HS-27A (cell line): Measurements from ENCODE around the gene FOXP1.
A peak's percentile ranks its signal among the peaks of the same experiment; 100 is the strongest.

ENCODE experiments used
- DNase-seq: peaks from one replicate; pipeline ENCODE4 v3.0.0-alpha.2; 2012; ENCODE audit warnings: low read depth, missing footprints

FOXP1 gene

DNA sequence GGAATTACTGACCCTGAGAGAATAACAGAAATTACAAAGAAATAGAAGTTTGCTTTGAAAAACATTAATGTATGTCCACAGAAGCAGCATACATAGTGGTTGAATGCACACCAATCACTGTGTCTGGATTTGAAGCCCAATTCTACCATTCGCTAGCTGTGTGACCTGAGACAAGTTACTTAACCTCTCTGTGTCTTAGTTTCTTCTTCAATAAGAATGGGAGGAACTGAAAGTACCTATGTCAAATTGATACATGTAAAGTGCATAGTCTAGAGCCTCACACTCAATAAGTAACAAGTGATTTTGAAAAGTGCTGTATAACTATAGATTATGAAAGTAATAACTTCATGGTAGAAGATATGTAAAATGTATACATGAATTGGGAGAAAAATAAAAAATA lies 457.8 kb downstream of the FOXP1 start:
- DNase-seq = no peak

- no peak for DNase-seq
Observed at GRCh38 chr3:71124048-71124447, 459.5 kb downstream of the FOXP1 start.

GRCh38 chr3:71122641-71123040 lies 460.9 kb downstream of the FOXP1 start:
- no peak for DNase-seq

- DNase-seq = no peak
Observed at GRCh38 chr3:71121429-71122167, 461.9 kb downstream of the FOXP1 start.

- DNase-seq = no peak
Observed at GRCh38 chr3:71120012-71120411, 463.5 kb downstream of the FOXP1 start.

GRCh38 chr3:71119171-71119570 lies 464.4 kb downstream of the FOXP1 start:
- DNase-seq = no peak

DNA sequence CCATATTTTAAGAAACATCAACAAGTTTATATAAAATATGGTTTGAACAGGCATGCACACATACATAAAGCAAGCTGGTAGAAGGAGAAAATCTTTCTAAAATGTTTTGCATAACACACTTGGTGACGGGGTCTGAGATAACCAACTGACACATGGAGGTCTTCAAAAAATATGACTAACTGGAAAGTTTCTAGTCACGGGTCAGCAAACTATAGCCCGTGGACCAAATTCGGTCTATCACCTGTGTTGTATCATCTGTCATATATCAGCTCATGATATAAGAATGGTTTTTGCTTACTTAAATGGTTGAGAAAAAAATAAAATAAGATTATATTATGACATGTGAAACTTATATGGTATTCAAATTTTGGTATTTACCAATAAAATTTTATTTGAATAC lies 465.1 kb downstream of the FOXP1 start:
- DNase-seq = no peak

GRCh38 chr3:71117572-71118247 lies 465.8 kb downstream of the FOXP1 start:
- no peak for DNase-seq

DNA sequence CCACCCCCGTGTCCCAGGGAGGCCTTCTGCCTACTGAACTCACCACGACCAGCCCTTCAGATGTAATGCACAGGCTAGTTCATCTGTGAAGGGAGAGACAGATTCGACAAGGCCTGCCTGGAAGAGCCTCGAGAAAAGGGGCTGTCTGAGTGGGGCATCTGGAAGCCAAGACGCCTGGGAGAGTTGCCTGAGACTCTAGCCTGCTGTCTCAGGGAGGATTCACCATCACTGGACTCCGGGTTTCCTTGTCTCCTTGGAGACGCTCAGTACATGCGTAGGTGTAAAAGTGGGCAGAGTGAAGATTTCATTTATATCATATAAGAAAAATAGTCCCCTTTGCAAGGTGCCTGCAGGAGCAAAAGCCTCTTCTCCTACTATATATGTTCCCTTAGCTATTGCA lies 468.9 kb downstream of the FOXP1 start:
- no peak for DNase-seq

DNA sequence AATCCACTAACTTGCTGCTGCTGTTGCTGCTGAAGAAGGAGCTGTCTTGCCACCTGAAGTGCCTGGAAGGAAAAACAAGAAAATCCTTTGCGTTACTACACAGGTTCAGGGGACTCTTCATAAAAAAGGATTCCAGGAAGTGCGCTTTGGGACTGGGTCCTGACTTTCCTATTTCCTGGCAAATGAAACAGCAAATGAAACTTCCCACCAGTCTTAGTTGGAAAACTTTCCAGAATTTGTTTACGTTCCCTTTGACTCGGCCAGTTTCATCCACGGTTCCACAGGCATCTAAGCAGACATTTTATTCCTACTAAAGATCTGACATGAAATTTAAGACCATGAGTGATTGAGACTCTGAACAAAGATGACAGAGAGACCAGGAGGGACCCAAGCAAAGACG lies 471.0 kb downstream of the FOXP1 start:
- DNase-seq = no peak

- DNase-seq = no peak
Observed at GRCh38 chr3:71111784-71112440, 471.6 kb downstream of the FOXP1 start.

DNA sequence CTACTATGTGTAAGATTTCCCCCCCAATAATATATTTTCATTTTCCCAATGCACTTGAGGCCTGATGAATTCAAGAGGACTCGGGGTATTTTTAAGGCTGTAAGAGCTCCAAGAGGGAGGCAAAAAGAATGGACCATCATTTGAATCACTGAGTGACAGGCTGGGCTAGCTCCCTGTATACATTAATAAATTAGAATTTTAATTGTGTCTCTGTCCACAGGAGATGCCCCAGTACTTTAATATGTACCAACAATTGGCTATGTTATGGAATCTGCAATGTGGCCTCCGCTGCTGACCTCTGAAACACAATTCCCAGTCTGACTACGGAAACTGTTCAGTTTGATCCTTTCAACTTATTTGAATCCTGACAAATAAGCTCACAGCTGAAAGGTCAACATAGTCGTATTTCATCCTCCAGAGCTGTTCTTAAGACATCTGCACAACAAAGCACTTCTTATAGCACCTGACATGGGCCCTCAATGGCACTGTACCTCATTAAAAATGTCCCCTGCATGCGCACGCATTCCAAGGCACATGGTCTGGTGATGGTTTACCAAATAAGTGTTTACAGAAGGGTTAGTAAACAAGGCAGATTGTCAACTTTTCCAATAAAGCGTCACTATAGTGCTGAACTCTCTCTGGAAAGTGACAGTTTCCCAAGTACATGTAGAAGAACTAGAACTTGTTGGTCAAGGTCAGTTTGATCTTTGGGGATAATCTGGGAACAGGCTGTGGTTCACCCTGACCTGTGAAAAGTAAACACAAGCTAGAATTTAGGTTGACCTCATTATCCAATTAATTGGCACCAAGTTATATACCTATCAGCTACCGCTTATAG lies 472.9 kb downstream of the FOXP1 start:
- no peak for DNase-seq

DNA sequence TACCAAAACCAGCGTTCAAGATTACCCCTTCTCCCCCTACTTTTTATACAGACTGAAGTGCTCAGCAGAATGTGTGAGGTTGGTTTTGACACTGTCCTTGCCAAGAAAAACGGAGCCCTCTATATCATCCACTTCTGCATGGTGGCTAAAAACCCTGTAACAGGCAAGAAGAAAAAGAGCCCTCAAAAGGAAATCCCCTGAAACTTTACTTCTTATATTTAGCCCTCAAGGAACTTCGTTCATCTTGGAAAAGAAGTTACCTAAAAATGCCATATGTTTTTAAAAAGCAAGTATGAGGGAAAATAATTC lies 473.6 kb downstream of the FOXP1 start:
- no peak for DNase-seq

DNA sequence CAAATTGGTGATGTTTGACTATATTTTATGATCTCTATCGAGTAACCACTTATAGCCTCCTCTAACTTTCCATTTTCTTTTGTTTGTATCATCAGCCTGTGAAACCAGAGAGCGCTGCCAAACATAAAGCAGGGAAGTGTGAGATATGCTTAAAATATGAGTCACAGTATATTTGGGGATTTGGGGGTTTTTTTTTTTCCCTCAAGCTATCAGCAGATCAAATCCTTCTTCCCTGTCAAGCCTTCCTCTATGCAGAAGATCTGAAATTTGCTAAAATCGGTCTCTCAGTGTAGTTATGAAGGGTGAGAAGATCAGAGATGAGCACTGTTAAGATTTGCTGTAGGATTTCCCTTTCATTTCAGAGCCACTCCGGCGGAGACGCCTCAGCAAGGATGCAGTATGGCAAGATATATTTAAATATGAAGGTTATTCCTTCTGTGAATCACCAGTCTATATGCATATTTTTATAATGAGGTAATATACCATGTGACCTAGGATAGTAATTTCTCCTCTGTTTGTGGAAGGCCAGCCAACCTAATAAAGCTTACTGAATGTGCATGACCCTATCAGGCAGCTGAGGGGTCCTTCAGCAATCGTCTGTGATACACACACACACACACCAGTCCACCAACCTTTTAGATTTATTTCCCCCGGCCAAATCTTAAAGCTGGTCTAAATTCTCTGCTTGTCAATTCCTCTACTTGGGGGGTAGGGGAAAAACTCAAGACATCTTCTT lies 474.1 kb downstream of the FOXP1 start:
- DNase-seq = no peak

DNA sequence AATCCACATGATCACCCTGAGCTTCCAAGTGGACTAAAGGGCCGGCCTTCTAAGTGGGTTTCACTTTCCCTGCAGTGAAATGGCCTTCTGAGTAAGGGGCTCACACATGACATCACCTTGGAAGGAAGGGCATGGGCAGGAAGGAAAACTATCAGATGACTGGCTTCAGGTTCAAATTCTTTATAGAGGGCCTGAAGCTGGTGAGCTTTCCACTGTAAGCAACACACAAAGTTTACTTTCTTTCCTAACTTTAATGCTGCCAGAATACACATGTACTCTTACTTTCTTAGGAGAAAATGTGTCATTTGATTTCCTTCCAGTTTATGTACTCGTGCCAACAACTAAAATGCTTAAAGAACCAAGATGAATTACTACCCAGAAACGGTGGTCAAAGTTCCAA lies 475.6 kb downstream of the FOXP1 start:
- DNase-seq = no peak

GRCh38 chr3:71104976-71105375 lies 478.6 kb downstream of the FOXP1 start:
- no peak for DNase-seq

GRCh38 chr3:71104556-71104955 lies 479.0 kb downstream of the FOXP1 start:
- DNase-seq = no peak

GRCh38 chr3:71104121-71104541 lies 479.4 kb downstream of the FOXP1 start:
- DNase-seq = peak; percentile 34

- DNase-seq = peak; percentile 23
Observed at GRCh38 chr3:71103430-71103921, 480.1 kb downstream of the FOXP1 start.

- DNase-seq = peak; percentile 77
Observed at GRCh38 chr3:71102111-71102983, 481.2 kb downstream of the FOXP1 start.

DNA sequence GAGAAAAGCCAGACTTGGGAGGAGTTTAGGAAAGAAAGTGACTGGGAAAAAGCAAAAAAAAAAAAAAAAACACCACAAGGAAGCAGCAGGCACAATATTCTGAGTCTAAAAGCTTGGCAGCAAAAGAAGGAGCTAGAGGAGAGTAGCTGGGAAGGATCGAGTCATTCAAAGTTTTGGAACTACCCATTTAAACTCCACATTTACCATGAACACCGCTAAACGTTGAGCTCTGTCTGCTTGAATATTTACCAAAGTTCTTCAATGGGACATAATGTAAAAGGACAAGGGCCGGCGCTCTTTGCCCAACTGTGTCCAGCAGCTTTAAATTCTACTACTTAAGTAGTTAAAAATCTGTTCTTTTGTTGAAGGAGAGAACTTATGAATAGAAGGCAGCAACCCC lies 481.9 kb downstream of the FOXP1 start:
- no peak for DNase-seq
